GM12874 (cell line): ENCODE results near the gene FANCM.

Source experiments
- CTCF ChIP-seq: IDR thresholded peaks from 2 replicates; pipeline ENCODE4 v1.5.1; 2011; ENCODE audit warnings: low read depth, mild to moderate bottlenecking, control low read depth, low read length, moderate library complexity; ENCODE audit not compliant: insufficient read depth

Gene FANCM

GRCh38 chr14:45210159-45210558 lies 74.4 kb downstream of the FANCM start:
- no peak for TF ChIP-seq CTCF

GRCh38 chr14:45211295-45211694 lies 75.6 kb downstream of the FANCM start:
- no peak for TF ChIP-seq CTCF

- TF ChIP-seq CTCF = no peak
Measured at GRCh38 chr14:45212231-45212630, 76.5 kb downstream of the FANCM start.

GRCh38 chr14:45222485-45223262 lies 86.9 kb downstream of the FANCM start:
- no peak for TF ChIP-seq CTCF

GRCh38 chr14:45227566-45227965 lies 91.8 kb downstream of the FANCM start:
- TF ChIP-seq CTCF = no peak

- TF ChIP-seq CTCF = no peak
Measured at GRCh38 chr14:45238988-45239387, 103.3 kb downstream of the FANCM start.

- no peak for TF ChIP-seq CTCF
Measured at GRCh38 chr14:45242706-45243105, 107.0 kb downstream of the FANCM start.

- no peak for TF ChIP-seq CTCF
Measured at GRCh38 chr14:45246151-45246550, 110.4 kb downstream of the FANCM start.
